ENCODE results near the gene PTPRD. TPM values are rescaled to one million over a fixed set of nuclear protein-coding genes. Genes with fewer than 3 reads are reported as not detected.

The PTPRD gene
- total RNA-seq, 1 donor from 2014 or later: 136 TPM

- Histone ChIP-seq H3K36me3 (no peaks in the 10 kb centered on the region), H3K27me3 (no peaks in the 10 kb centered on the region), H3K4me2 (no peak overlapping the region), H3K79me2 (ENCODE audit: low read depth) (peaks cover 9% of the 10 kb centered on the region), H3K9ac (no peak overlapping the region), H3K4me1 (peaks cover 19% of the 10 kb centered on the region), H4K20me1 (ENCODE audit: low read depth) (peaks cover 19% of the 10 kb centered on the region), H3K27ac (no peak overlapping the region), H3F3A (ENCODE audit: low read depth) (no peaks in the 10 kb centered on the region), H2AFZ (replicated peaks) (no peak overlapping the region), H3K9me3 (ENCODE audit: low read depth) (no peaks in the 10 kb centered on the region), H3K4me3 (no peak overlapping the region)
- Mint-ChIP-seq H3K9me3 (peaks cover 11% of the 10 kb centered on the region), H3K36me3 (peaks cover 24% of the 10 kb centered on the region), H3K27ac (no peak overlapping the region), H3K27me3 (ENCODE audit: insufficient read depth, low read depth) (peaks cover 3% of the 10 kb centered on the region), H3K4me3 (no peak overlapping the region), H3K4me1 (peaks cover 30% of the 10 kb centered on the region)
- no peak for DNase-seq (ENCODE audit: low spot score)
- TF ChIP-seq CTCF (IDR thresholded peaks at IDR 0.05): no peak
- TF ChIP-seq EZH2 (IDR thresholded peaks at IDR 0.05): no peak
- TF ChIP-seq EZH2phosphoT487 (IDR thresholded peaks at IDR 0.05): no peak
Measured at GRCh38 chr9:8685825-8686224, 1927.0 kb downstream of the PTPRD start.

GRCh38 chr9:8684978-8685708 lies 1927.7 kb downstream of the PTPRD start:
- Mint-ChIP-seq H3K9me3 (peaks cover 11% of the 10 kb centered on the region), H3K27ac (peak overlapping the region; percentile 3), H3K27me3 (ENCODE audit: insufficient read depth, low read depth) (peaks cover 3% of the 10 kb centered on the region), H3K36me3 (peaks cover 20% of the 10 kb centered on the region), H3K4me1 (peaks cover 35% of the 10 kb centered on the region), H3K4me3 (no peak overlapping the region)
- TF ChIP-seq EZH2 (IDR thresholded peaks at IDR 0.05) (no peak), EZH2phosphoT487 (IDR thresholded peaks at IDR 0.05) (no peak), CTCF (IDR thresholded peaks at IDR 0.05) (no peak)
- Histone ChIP-seq H3K4me1 (peaks cover 25% of the 10 kb centered on the region), H4K20me1 (ENCODE audit: low read depth) (peaks cover 25% of the 10 kb centered on the region), H3K79me2 (ENCODE audit: low read depth) (peaks cover 11% of the 10 kb centered on the region), H3F3A (ENCODE audit: low read depth) (no peaks in the 10 kb centered on the region), H3K9me3 (ENCODE audit: low read depth) (no peaks in the 10 kb centered on the region), H3K27ac (no peak overlapping the region), H3K36me3 (no peaks in the 10 kb centered on the region), H3K4me3 (no peak overlapping the region), H3K4me2 (no peak overlapping the region), H3K27me3 (no peaks in the 10 kb centered on the region), H3K9ac (no peak overlapping the region), H2AFZ (replicated peaks) (no peak overlapping the region)
- no peak for DNase-seq (ENCODE audit: low spot score)

- peaks cover 3% of the 10 kb centered on the region for H3K9me3 Mint-ChIP-seq
Measured at GRCh38 chr9:8683496-8683895, 1929.3 kb downstream of the PTPRD start.

More at GRCh38 chr9:8683496-8683895, 1929.3 kb downstream of the PTPRD start:
- Histone ChIP-seq H4K20me1 (ENCODE audit: low read depth) (peaks cover 36% of the 10 kb centered on the region), H3K4me3 (no peak overlapping the region), H3K79me2 (ENCODE audit: low read depth) (peaks cover 24% of the 10 kb centered on the region), H2AFZ (replicated peaks) (no peak overlapping the region), H3K27me3 (no peaks in the 10 kb centered on the region), H3K27ac (no peak overlapping the region), H3K36me3 (no peaks in the 10 kb centered on the region), H3K9me3 (ENCODE audit: low read depth) (no peaks in the 10 kb centered on the region), H3K9ac (no peak overlapping the region), H3K4me1 (peaks cover 36% of the 10 kb centered on the region), H3K4me2 (no peak overlapping the region), H3F3A (ENCODE audit: low read depth) (no peaks in the 10 kb centered on the region)
- peaks cover 47% of the 10 kb centered on the region for H3K4me1 Mint-ChIP-seq
- no peak overlapping the region for H3K4me3 Mint-ChIP-seq
- DNase-seq (ENCODE audit: low spot score): no peak
- no peak for TF ChIP-seq EZH2 (IDR thresholded peaks at IDR 0.05)
- TF ChIP-seq CTCF (IDR thresholded peaks at IDR 0.05): no peak
- no peak for TF ChIP-seq EZH2phosphoT487 (IDR thresholded peaks at IDR 0.05)
- H3K27ac Mint-ChIP-seq: peak overlapping the region; percentile 24
- H3K27me3 Mint-ChIP-seq (ENCODE audit: insufficient read depth, low read depth): no peaks in the 10 kb centered on the region
- peaks cover 11% of the 10 kb centered on the region for H3K36me3 Mint-ChIP-seq

Measured in neural progenitor cell (in vitro differentiated cells).